Uterine smooth muscle cell (primary cell): ENCODE results near the gene SUGCT. TPM values are rescaled to one million over a fixed set of nuclear protein-coding genes. Genes with fewer than 3 reads are reported as not detected.

Source experiments
- total RNA-seq: library from RNA; depleted of rRNA; stranded (reverse); fragments of >200 nt; gene quantifications from 2 replicates; pipeline ENCODE4 v1.2.3, GENCODE V29; 2014

Gene SUGCT
- total RNA-seq: 3.9 and 7.2 TPM in 2 replicates

DNA sequence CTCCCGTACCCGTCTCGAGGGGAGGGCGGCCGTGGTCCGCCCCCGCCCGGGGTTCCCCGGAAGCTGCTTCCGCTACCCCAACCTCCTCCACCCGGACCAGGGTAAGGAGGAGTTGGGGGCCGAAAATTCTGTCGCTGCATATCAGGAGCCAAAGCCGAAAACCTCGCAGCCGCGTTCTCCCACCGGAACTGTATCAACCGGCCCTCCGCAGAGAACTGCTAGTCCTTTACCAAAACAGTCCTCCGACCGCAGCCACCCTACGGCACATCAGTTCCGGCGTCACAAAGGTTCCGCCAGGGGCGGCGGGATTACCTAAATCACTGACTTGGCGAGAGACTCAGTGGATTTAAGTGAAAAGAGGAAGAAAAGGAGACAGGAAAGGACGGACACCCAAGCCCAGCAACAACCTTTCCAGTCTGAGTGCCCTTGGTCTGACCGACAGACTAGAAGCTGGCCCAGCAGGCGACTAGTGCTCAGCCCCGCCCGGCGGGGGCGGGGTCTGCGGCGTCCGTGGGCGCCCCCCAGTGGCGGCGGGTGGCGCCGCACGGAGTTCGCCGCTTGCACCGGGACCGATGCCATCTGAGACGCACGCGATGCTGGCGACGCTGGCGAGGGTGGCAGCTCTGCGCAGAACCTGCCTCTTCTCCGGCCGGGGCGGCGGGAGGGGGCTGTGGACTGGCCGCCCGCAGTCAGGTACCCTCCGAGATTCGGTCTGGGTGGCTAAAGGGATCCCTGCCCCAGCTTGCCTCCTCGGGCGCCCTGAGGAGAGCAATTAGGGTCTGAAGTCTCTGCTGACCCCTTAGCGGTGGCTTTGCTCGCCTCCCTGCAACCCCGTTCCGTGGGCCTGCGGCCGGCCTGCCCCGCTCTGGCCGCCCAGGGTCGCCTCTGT, at the start of gene SUGCT, which contains the start of gene MPLKIP:
SUGCT (plus strand) TSS at position 578 of the 889 bp plus-strand sequence.
MPLKIP (minus strand) TSS at position 195 of the 889 bp plus-strand sequence; CDS start at position 140, 55 bp downstream.

Other genes with a start within 250 kb of the SUGCT start
- gene CDK13, start 184.7 kb upstream of the SUGCT start, total RNA-seq: 65.8 and 102 TPM in 2 replicates
- gene MPLKIP, start 383 bp upstream of the SUGCT start, total RNA-seq: 11.5 and 13.0 TPM in 2 replicates